Measurements from ENCODE around the gene MAP3K15.

MAP3K15 gene

GRCh38 chrX:19555683-19556082, 40.4 kb upstream of the MAP3K15 start:
- H3K27me3 ChIP-seq (ENCODE audit: insufficient read depth, low read length) = no peaks in the 10 kb centered on the region
- TF ChIP-seq, protein P1, sequence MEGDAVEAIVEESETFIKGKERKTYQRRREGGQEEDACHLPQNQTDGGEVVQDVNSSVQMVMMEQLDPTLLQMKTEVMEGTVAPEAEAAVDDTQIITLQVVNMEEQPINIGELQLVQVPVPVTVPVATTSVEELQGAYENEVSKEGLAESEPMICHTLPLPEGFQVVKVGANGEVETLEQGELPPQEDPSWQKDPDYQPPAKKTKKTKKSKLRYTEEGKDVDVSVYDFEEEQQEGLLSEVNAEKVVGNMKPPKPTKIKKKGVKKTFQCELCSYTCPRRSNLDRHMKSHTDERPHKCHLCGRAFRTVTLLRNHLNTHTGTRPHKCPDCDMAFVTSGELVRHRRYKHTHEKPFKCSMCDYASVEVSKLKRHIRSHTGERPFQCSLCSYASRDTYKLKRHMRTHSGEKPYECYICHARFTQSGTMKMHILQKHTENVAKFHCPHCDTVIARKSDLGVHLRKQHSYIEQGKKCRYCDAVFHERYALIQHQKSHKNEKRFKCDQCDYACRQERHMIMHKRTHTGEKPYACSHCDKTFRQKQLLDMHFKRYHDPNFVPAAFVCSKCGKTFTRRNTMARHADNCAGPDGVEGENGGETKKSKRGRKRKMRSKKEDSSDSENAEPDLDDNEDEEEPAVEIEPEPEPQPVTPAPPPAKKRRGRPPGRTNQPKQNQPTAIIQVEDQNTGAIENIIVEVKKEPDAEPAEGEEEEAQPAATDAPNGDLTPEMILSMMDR (IDR thresholded peaks at IDR 0.05; ENCODE audit: low read length) = no peak
- no peak for TF ChIP-seq EZH2 (IDR thresholded peaks at IDR 0.05; ENCODE audit: borderline replicate concordance, low read length)
- H3K4me1 ChIP-seq (ENCODE audit: insufficient read depth, low read length, severe bottlenecking) = no peaks in the 10 kb centered on the region
- no peak overlapping the region for H3K4me3 ChIP-seq (ENCODE audit: low read depth, low read length, poor library complexity, severe bottlenecking)
- H3K9me2 ChIP-seq (ENCODE audit: low read depth, low read length) = no peaks in the 10 kb centered on the region
- no peaks in the 10 kb centered on the region for H3K9me3 ChIP-seq (ENCODE audit: low read length)
- H2AFZ ChIP-seq (ENCODE audit: low read length) = no peak overlapping the region
- H3K9ac ChIP-seq (ENCODE audit: low read length) = no peak overlapping the region
- H3K4me2 ChIP-seq (ENCODE audit: low read length) = no peak overlapping the region
- no peaks in the 10 kb centered on the region for H3F3A ChIP-seq (ENCODE audit: insufficient read depth, low read length)
- no peak overlapping the region for H3K27ac ChIP-seq (ENCODE audit: low read depth, low read length, poor library complexity, severe bottlenecking)
- H3K36me3 ChIP-seq (ENCODE audit: insufficient read depth, low read length) = peaks cover 10% of the 10 kb centered on the region; the same call in 1 of the 2 replicates
- H3K79me2 ChIP-seq (ENCODE audit: insufficient read depth, low read length) = no peaks in the 10 kb centered on the region
- H4K20me1 ChIP-seq (ENCODE audit: insufficient read depth, low read length) = no peaks in the 10 kb centered on the region

- no peaks in the 10 kb centered on the region for H3K9me2 ChIP-seq (ENCODE audit: low read depth, low read length)
- H3F3A ChIP-seq (ENCODE audit: insufficient read depth, low read length) = no peaks in the 10 kb centered on the region
- no peaks in the 10 kb centered on the region for H3K27me3 ChIP-seq (ENCODE audit: insufficient read depth, low read length)
- H2AFZ ChIP-seq (ENCODE audit: low read length) = no peak overlapping the region
- no peaks in the 10 kb centered on the region for H4K20me1 ChIP-seq (ENCODE audit: insufficient read depth, low read length)
- no peak overlapping the region for H3K4me3 ChIP-seq (ENCODE audit: low read depth, low read length, poor library complexity, severe bottlenecking)
- no peak overlapping the region for H3K27ac ChIP-seq (ENCODE audit: low read depth, low read length, poor library complexity, severe bottlenecking)
- H3K79me2 ChIP-seq (ENCODE audit: insufficient read depth, low read length) = no peaks in the 10 kb centered on the region
- H3K9me3 ChIP-seq (ENCODE audit: low read length) = no peaks in the 10 kb centered on the region
- TF ChIP-seq, protein P1 (IDR thresholded peaks at IDR 0.05; ENCODE audit: low read length) = no peak
- no peak for TF ChIP-seq EZH2 (IDR thresholded peaks at IDR 0.05; ENCODE audit: borderline replicate concordance, low read length)
- H3K4me1 ChIP-seq (ENCODE audit: insufficient read depth, low read length, severe bottlenecking) = no peaks in the 10 kb centered on the region
- peaks cover 14% of the 10 kb centered on the region; the same call in 1 of the 2 replicates for H3K36me3 ChIP-seq (ENCODE audit: insufficient read depth, low read length)
- H3K9ac ChIP-seq (ENCODE audit: low read length) = no peak overlapping the region
- H3K4me2 ChIP-seq (ENCODE audit: low read length) = no peak overlapping the region
Observed at GRCh38 chrX:19555236-19555635, 39.9 kb upstream of the MAP3K15 start.

DNA sequence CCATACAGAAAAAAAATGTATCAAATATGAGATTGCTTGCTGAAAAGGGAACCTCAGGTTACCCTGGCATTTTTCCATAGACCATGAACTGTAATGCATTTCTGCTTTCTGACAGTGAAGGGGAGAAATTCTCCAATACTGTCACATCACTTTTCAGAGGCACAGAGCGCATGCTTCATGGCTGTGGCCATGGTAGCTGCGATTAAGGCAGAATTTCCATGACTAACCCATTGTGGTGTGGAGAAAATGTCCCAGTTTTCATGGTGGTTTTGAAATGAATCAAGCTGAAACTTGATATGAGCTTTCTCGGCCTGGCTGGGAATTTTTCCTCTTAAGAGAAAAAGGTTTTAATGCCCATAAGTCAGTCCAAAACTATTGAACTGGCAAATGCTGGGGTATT, 39.5 kb upstream of the MAP3K15 start:
- no peak overlapping the region for H3K4me3 ChIP-seq (ENCODE audit: low read depth, low read length, poor library complexity, severe bottlenecking)
- H3K27me3 ChIP-seq (ENCODE audit: insufficient read depth, low read length) = no peaks in the 10 kb centered on the region
- no peaks in the 10 kb centered on the region for H3K9me2 ChIP-seq (ENCODE audit: low read depth, low read length)
- no peak overlapping the region for H3K27ac ChIP-seq (ENCODE audit: low read depth, low read length, poor library complexity, severe bottlenecking)
- no peaks in the 10 kb centered on the region for H3K9me3 ChIP-seq (ENCODE audit: low read length)
- peaks cover 14% of the 10 kb centered on the region; the same call in 1 of the 2 replicates for H3K36me3 ChIP-seq (ENCODE audit: insufficient read depth, low read length)
- no peaks in the 10 kb centered on the region for H3K4me1 ChIP-seq (ENCODE audit: insufficient read depth, low read length, severe bottlenecking)
- no peak overlapping the region for H3K9ac ChIP-seq (ENCODE audit: low read length)
- no peaks in the 10 kb centered on the region for H3F3A ChIP-seq (ENCODE audit: insufficient read depth, low read length)
- no peak overlapping the region for H2AFZ ChIP-seq (ENCODE audit: low read length)
- no peak overlapping the region for H3K4me2 ChIP-seq (ENCODE audit: low read length)
- H4K20me1 ChIP-seq (ENCODE audit: insufficient read depth, low read length) = no peaks in the 10 kb centered on the region
- TF ChIP-seq EZH2 (IDR thresholded peaks at IDR 0.05; ENCODE audit: borderline replicate concordance, low read length) = no peak
- TF ChIP-seq, protein P1 (IDR thresholded peaks at IDR 0.05; ENCODE audit: low read length) = no peak
- H3K79me2 ChIP-seq (ENCODE audit: insufficient read depth, low read length) = no peaks in the 10 kb centered on the region

Data from OCI-LY1 (cell line).